Sigmoid colon (tissue), 7 donors: ENCODE measurements around the gene SHLD2. TPM values are rescaled to one million over a fixed set of nuclear protein-coding genes. Genes with fewer than 3 reads are reported as not detected.

Experiments used
- DNase-seq: peaks from one replicate; pipeline ENCODE4 v3.0.0-alpha.2; 2019
- H3K27ac ChIP-seq, 4 donors: fragments of 200-600 bp; sonication (generic); one replicate each; pipeline ENCODE4 v1.5.1; 2016 to 2019; ENCODE audit warnings: mild to moderate bottlenecking in 1 of 4
- H3K27me3 ChIP-seq, 3 donors: fragments of 200-600 bp; sonication (generic); one replicate each; pipeline ENCODE4 v1.5.1; 2019; ENCODE audit warnings: mild to moderate bottlenecking in 1 of 3
- H3K36me3 ChIP-seq, 4 donors: fragments of 200-600 bp; sonication (generic); one replicate each; pipeline ENCODE4 v1.5.1; 2016 to 2019
- H3K4me1 ChIP-seq, 4 donors: fragments of 200-600 bp; sonication (generic); one replicate each; pipeline ENCODE4 v1.5.1; 2017 to 2019
- H3K4me3 ChIP-seq, 4 donors: fragments of 200-600 bp; sonication (generic); one replicate each; pipeline ENCODE4 v1.5.1; 2017 to 2019; ENCODE audit warnings: mild to moderate bottlenecking in 2 of 4, moderate library complexity in 1 of 4
- H3K9me3 ChIP-seq, 4 donors: fragments of 200-600 bp in 3 of 4; sonication (generic) in 3 of 4; one replicate each; pipeline versions ENCODE4 v1.5.1 to v1.6.1; 2013 to 2019
- EP300 ChIP-seq, 4 donors: sonication (generic); formaldehyde crosslinking; IDR thresholded peaks; one replicate each; pipeline ENCODE4 v1.6.1; 2017; ENCODE audit warnings: antibody characterized with exemption in 4 of 4
- POLR2A ChIP-seq, 2 donors: fragments of 450-650 bp; IDR thresholded peaks; one replicate each; pipeline ENCODE4 v1.6.1; 2016; ENCODE audit warnings: antibody characterized with exemption in 2 of 2, mild to moderate bottlenecking in 2 of 2, moderate library complexity in 2 of 2
- POLR2AphosphoS5 ChIP-seq, 4 donors: sonication (generic); formaldehyde crosslinking; IDR thresholded peaks; one replicate each; pipeline ENCODE4 v1.6.1; 2017; ENCODE audit warnings: antibody characterized with exemption in 4 of 4
- WGBS, 2 donors: extraction: QIAGEN DNeasy Blood & Tissue Kit; methylation state at CpG; one replicate each; pipeline ENCODE4 v1.1.7; 2013; 5-methylcytosine and 5-hydroxymethylcytosine counted together
- intact Hi-C: fragments of 100-400 bp; cut with DNase I; formaldehyde crosslinking; loops from one replicate; pipeline ENCODE4 v1.15.1; 2023
- polyA plus RNA-seq, 3 donors: library from polyadenylated mRNA; stranded (reverse); fragments of 200-250 nt; gene quantifications; one replicate each; pipeline ENCODE4 v1.2.3, GENCODE V29; 2013
- total RNA-seq, 4 donors: library from RNA; depleted of rRNA; stranded (reverse); fragments of >200 nt; gene quantifications; one replicate each; pipeline ENCODE4 v1.1.0, GENCODE V29; 2016
- TF ChIP-seq, protein P1 (sequence below), 4 experiments: fragments of 450-650 bp in 3 of 4; fragments of 200-600 bp in 1 of 4; IDR thresholded peaks; one replicate each; pipeline ENCODE4 v1.5.1; 2016 to 2019; ENCODE audit warnings: antibody characterized with exemption in 4 of 4, mild to moderate bottlenecking in 3 of 4, moderate library complexity in 2 of 4
- donor health status: healthy with polysubstance abuse.
- donor health status: Bipolar disorder and iron deficiency.
- donor health status: healthy.

SHLD2 gene, protein sequence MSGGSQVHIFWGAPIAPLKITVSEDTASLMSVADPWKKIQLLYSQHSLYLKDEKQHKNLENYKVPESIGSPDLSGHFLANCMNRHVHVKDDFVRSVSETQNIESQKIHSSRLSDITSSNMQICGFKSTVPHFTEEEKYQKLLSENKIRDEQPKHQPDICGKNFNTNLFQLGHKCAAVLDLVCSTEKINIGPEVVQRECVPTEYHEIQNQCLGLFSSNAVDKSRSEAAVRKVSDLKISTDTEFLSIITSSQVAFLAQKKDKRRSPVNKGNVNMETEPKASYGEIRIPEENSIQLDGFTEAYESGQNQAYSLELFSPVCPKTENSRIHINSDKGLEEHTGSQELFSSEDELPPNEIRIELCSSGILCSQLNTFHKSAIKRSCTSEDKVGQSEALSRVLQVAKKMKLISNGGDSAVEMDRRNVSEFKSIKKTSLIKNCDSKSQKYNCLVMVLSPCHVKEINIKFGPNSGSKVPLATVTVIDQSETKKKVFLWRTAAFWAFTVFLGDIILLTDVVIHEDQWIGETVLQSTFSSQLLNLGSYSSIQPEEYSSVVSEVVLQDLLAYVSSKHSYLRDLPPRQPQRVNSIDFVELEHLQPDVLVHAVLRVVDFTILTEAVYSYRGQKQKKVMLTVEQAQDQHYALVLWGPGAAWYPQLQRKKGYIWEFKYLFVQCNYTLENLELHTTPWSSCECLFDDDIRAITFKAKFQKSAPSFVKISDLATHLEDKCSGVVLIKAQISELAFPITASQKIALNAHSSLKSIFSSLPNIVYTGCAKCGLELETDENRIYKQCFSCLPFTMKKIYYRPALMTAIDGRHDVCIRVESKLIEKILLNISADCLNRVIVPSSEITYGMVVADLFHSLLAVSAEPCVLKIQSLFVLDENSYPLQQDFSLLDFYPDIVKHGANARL
- total RNA-seq (10 to 100 TPM; 19.1 to 26.9 (median 22.8) TPM), polyA plus RNA-seq (10 to 100 TPM; 18.8 to 27.0 (median 22.2) TPM)

DNA sequence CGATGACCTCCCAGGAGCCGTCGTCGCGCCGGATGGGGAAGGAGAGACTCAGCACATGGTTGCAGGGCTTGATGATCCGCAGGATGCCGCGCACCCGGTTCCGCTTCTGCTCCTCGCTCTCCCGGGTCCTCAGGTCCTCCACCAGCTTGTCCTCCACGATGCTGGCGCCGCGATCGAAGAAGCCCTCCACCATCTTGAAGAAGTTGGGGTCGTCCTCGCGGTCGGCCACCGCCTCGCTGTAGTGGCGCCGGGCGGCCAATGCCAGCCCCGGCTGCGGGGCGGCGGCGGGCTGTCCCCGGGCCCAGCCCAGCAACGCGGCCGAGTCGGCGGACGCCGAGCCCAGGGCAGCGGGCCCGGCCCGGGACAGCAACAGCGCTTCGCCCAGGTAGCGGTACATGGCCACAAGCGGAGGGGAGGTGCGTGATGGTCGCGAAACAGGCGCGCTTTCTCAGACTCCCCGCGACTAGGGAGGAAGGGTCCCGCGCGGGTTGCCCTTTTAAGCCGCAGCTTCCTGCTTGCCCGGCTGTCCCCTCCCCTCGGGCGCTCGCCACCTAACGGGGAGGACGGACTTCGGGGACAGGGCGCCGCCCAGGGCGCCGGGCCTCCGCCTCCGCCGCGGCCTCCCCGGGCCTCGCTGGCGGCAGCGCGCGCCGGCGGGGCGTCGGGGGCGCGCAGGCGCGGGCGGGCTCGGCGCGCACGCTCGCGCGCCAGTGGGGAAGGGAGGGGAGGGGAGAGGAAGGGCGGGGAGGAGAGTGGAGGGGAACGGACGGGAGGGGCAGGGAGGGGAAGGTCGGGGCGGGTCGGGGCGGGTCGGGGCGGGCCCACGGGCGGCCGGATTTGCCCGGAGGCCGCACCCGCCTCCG, at the start of gene SHLD2, which contains the start of gene GLUD1:
Gene SHLD2, plus strand, starts transcription at position 834 of the 863 bp plus-strand sequence. CDS start 56,149 bp downstream, outside the sequence.
Gene GLUD1, minus strand, starts transcription at position 471 of the 863 bp plus-strand sequence. Its CDS starts 74 bp downstream, at position 397.
- H3K36me3 ChIP-seq, result peaks cover 0 to 4% (median 0%) of the 10 kb centered on the region in 4 donors
- intact Hi-C loops, result loop anchor here (1.0 to 10.0 kb wide), 2 partner anchors 123 to 410 kb away; no protein-coding TSS in a partner anchor
- peak within 1 kb of the TSS; percentile 94 to 98 (median 96) for H3K27ac ChIP-seq
- WGBS, 2 donors, result 1% methylated on average over 111 of the region's 111 CpGs
- TF ChIP-seq, protein P1, sequence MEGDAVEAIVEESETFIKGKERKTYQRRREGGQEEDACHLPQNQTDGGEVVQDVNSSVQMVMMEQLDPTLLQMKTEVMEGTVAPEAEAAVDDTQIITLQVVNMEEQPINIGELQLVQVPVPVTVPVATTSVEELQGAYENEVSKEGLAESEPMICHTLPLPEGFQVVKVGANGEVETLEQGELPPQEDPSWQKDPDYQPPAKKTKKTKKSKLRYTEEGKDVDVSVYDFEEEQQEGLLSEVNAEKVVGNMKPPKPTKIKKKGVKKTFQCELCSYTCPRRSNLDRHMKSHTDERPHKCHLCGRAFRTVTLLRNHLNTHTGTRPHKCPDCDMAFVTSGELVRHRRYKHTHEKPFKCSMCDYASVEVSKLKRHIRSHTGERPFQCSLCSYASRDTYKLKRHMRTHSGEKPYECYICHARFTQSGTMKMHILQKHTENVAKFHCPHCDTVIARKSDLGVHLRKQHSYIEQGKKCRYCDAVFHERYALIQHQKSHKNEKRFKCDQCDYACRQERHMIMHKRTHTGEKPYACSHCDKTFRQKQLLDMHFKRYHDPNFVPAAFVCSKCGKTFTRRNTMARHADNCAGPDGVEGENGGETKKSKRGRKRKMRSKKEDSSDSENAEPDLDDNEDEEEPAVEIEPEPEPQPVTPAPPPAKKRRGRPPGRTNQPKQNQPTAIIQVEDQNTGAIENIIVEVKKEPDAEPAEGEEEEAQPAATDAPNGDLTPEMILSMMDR (IDR thresholded peaks at IDR 0.05), result no peak
- TF ChIP-seq POLR2A (IDR thresholded peaks at IDR 0.05), result peak; percentile 52 to 61
- no peak for TF ChIP-seq EP300 (IDR thresholded peaks at IDR 0.05)
- TF ChIP-seq POLR2AphosphoS5 (IDR thresholded peaks at IDR 0.05), result peak; percentile 66 to 90 (median 84)
- peaks cover 0 to 54% (median 42%) of the 10 kb centered on the region in 4 donors for H3K4me1 ChIP-seq
- H3K9me3 ChIP-seq, result no peaks in the 10 kb centered on the region
- peak within 1 kb of the TSS; percentile 67 to 91 (median 78) for H3K4me3 ChIP-seq
- no peaks in the 10 kb centered on the region for H3K27me3 ChIP-seq
- peak; percentile 95 for DNase-seq

DNA sequence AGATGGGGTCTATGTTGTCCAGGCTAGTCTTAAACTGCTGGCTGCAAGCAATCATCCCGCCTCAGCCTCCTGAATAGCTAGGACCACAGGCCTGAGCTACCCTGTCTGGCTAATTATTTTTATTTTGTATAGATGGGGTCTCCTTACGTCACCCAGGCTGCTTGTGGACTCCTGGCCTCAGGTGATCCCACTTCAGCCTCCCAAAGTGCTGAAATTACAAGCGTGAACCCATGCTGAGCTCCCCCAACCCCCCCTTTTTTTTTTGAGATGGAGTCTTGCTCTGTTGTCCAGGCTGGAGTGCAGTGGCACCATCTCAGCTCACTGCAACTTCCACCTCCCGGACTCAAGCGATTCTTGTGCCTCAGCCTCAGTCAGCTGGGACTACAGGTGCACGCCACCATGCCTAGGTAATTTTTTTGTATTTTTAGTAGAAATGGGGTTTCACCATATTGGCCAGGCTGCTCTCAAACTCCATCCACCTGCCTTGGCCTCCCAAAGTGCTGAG, 49.5 kb upstream of the SHLD2 start:
- intact Hi-C loops, result no loop called here

DNA sequence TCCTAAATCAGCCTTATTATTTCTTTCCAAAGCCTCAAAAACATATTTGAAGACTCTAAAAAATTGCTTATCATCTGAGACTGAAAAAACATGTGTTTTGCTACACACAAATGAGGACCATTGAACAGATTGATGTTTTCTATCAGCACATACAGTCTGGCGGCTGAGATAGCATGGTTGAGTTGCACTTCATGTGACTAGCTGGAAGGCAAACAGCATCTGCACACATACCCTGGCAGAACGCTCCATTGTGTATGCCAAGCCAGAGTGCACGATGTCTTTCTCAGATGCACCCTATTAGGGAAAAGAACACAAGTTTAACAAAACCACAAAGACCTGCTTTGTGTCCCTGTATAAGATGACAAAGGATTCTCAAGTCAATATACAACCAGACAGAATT, 41.9 kb upstream of the SHLD2 start:
- 89 to 94% methylated on average over 3 of the region's 3 CpGs for WGBS, 2 donors
- TF ChIP-seq POLR2AphosphoS5 (IDR thresholded peaks at IDR 0.05), result peak in 2 of 4 donors; percentile 33 to 49
- TF ChIP-seq, protein P1 (IDR thresholded peaks at IDR 0.05), result no peak
- TF ChIP-seq POLR2A (IDR thresholded peaks at IDR 0.05), result no peak
- Histone ChIP-seq H3K27me3 (no peaks in the 10 kb centered on the region), H3K4me1 (peaks cover 0 to 16% (median 0%) of the 10 kb centered on the region in 4 donors), H3K4me3 (no peak overlapping the region), H3K36me3 (peaks cover 18 to 80% (median 32%) of the 10 kb centered on the region in 4 donors), H3K9me3 (no peaks in the 10 kb centered on the region), H3K27ac (peak overlapping the region in 2 of 4 donors; percentile 41 to 52)
- intact Hi-C loops, result no loop called here
- DNase-seq, result no peak

More for the DNA sequence above, 49.5 kb upstream of the SHLD2 start:
- no peaks in the 10 kb centered on the region for H3K4me1 ChIP-seq
- TF ChIP-seq POLR2AphosphoS5 (IDR thresholded peaks at IDR 0.05), result no peak
- TF ChIP-seq EP300 (IDR thresholded peaks at IDR 0.05), result no peak
- no peak for TF ChIP-seq POLR2A (IDR thresholded peaks at IDR 0.05)
- TF ChIP-seq, protein P1 (IDR thresholded peaks at IDR 0.05), result no peak
- no peak overlapping the region for H3K4me3 ChIP-seq
- no peaks in the 10 kb centered on the region for H3K27me3 ChIP-seq
- H3K27ac ChIP-seq, result no peak overlapping the region
- peaks cover 0 to 43% (median 11%) of the 10 kb centered on the region in 4 donors for H3K36me3 ChIP-seq
- 98 to 99% methylated on average over 6 of the region's 6 CpGs for WGBS, 2 donors
- DNase-seq, result no peak
- no peaks in the 10 kb centered on the region for H3K9me3 ChIP-seq
